HCT116 (cell line): Measurements from ENCODE around the gene FSCN2. TPM values are rescaled to one million over a fixed set of nuclear protein-coding genes. Genes with fewer than 3 reads are reported as not detected.

ENCODE experiments used
- ATAC-seq: fragments of 200-7000 bp; cut with Tn5 transposase; 2 replicates; pipeline ENCODE4 v1.9.1; 2020; ENCODE audit warnings: mild to moderate bottlenecking, moderate library complexity
- BruUV-seq: library from RNA; stranded (reverse); fragments of 400-500 nt; replicated peaks from 2 replicates; lab custom pipeline; 2021; lab: Mats Ljungman, UMichigan
- CTCF ChIA-PET: fragments of 300-600 bp; sonication (Branson Sonifier 250); formaldehyde crosslinking; loops from one replicate; lab custom pipeline; 2021; ENCODE audit warnings: antibody characterized with exemption; lab: Charles Lee
- POLR2A ChIA-PET: fragments of 300-600, 350-600 bp; sonication (Branson Sonifier 250); formaldehyde crosslinking; loops from one replicate; lab custom pipeline; 2021; ENCODE audit warnings: antibody characterized with exemption; lab: Charles Lee
- RAD21 ChIA-PET, 2 experiments: fragments of 300-600 bp; sonication (Branson Sonifier 250); formaldehyde crosslinking; loops; one replicate each; lab custom pipeline; 2023; ENCODE audit warnings: low total read pairs in 2 of 2; ENCODE audit not compliant: uncharacterized antibody in 2 of 2, unreplicated experiment in 2 of 2, low non-redundant PET in 1 of 2; lab: Charles Lee
- DNase-seq: peaks from one replicate; pipeline ENCODE4 v3.0.0-alpha.2; 2010; ENCODE audit warnings: low read depth, low spot score
- H2AFZ ChIP-seq: fragments of 200-600 bp; shearing (Covaris generic), sonication (generic); 2 replicates; pipeline ENCODE4 v1.6.1; 2017; ENCODE audit warnings: low read depth, mixed run types, mixed read lengths, antibody characterized with exemption, low read length; ENCODE audit not compliant: poor library complexity, severe bottlenecking
- H3K27ac ChIP-seq: 2 replicates; pipeline ENCODE4 v1.5.1; 2012; ENCODE audit warnings: low read depth, low read length
- H3K27me3 ChIP-seq: fragments of 200-600 bp; sonication (generic); 2 replicates; pipeline ENCODE4 v1.6.1; 2016; ENCODE audit warnings: mixed run types, low read length, mixed read lengths; ENCODE audit not compliant: insufficient read depth
- H3K36me3 ChIP-seq, 2 experiments: fragments of 200-500 bp in 1 of 2; fragments of 200-600 bp in 1 of 2; sonication (Bioruptor generic) in 1 of 2; sonication (generic) in 1 of 2; 2 replicates each; pipeline versions ENCODE4 v1.5.1 to v1.6.1; 2014 to 2016; ENCODE audit warnings: low read length in 2 of 2, inconsistent platforms in 1 of 2, mixed read lengths in 1 of 2, mixed run types in 1 of 2; ENCODE audit not compliant: insufficient read depth in 2 of 2, control insufficient read depth in 1 of 2
- H3K4me1 ChIP-seq, 2 experiments: fragments of 200-600 bp in 1 of 2; sonication (generic) in 1 of 2; 2 replicates each; pipeline versions ENCODE4 v1.5.1 to v1.6.1; 2012 to 2017; ENCODE audit warnings: low read length in 2 of 2, inconsistent platforms in 1 of 2, mild to moderate bottlenecking in 1 of 2, mixed read lengths in 1 of 2, mixed run types in 1 of 2, moderate library complexity in 1 of 2; ENCODE audit not compliant: insufficient read depth in 2 of 2, control insufficient read depth in 1 of 2
- H3K4me2 ChIP-seq: fragments of 200-600 bp; sonication (generic); 2 replicates; pipeline ENCODE4 v1.6.1; 2017; ENCODE audit warnings: mixed run types, low read length, mixed read lengths
- H3K4me3 ChIP-seq, 2 experiments: fragments of 200-600 bp in 1 of 2; sonication (generic) in 1 of 2; replicated peaks in 1 of 2; 2 replicates each; pipeline ENCODE4 v1.5.1; 2011 to 2016; ENCODE audit warnings: low read length in 2 of 2, control low read depth in 1 of 2, low read depth in 1 of 2, mild to moderate bottlenecking in 1 of 2, mixed read lengths in 1 of 2, mixed run types in 1 of 2
- H3K79me2 ChIP-seq: fragments of 200-600 bp; sonication (generic); 2 replicates; pipeline ENCODE4 v1.6.1; 2017; ENCODE audit warnings: mild to moderate bottlenecking, mixed run types, low read length, moderate library complexity, mixed read lengths; ENCODE audit not compliant: insufficient read depth
- H3K9ac ChIP-seq: fragments of 200-600 bp; sonication (generic); 2 replicates; pipeline ENCODE4 v1.6.1; 2016; ENCODE audit warnings: low read length, mixed read lengths
- H3K9me2 ChIP-seq: fragments of 200-600 bp; sonication (generic), shearing (Covaris generic); 2 replicates; pipeline ENCODE4 v1.6.1; 2017; ENCODE audit warnings: mixed run types, mild to moderate bottlenecking, moderate library complexity; ENCODE audit not compliant: insufficient read depth
- H3K9me3 ChIP-seq, 2 experiments: fragments of 200-500 bp in 1 of 2; fragments of 200-600 bp in 1 of 2; sonication (Bioruptor generic) in 1 of 2; sonication (generic) in 1 of 2; 2 replicates each; pipeline ENCODE4 v1.6.1; 2014 to 2017; ENCODE audit warnings: low read length in 2 of 2, mixed read lengths in 2 of 2, inconsistent platforms in 1 of 2, low read depth in 1 of 2, mild to moderate bottlenecking in 1 of 2, mixed run types in 1 of 2, moderate library complexity in 1 of 2; ENCODE audit not compliant: control insufficient read depth in 1 of 2, insufficient read depth in 1 of 2
- H4K20me1 ChIP-seq: fragments of 200-600 bp; sonication (generic), shearing (Covaris generic); 2 replicates; pipeline ENCODE4 v1.6.1; 2017; ENCODE audit warnings: mixed run types, mild to moderate bottlenecking, moderate library complexity; ENCODE audit not compliant: insufficient read depth
- CBX3 ChIP-seq: IDR thresholded peaks from 2 replicates; pipeline ENCODE4 v1.6.1; 2012; ENCODE audit warnings: low read depth
- EGR1 ChIP-seq: IDR thresholded peaks from 2 replicates; pipeline ENCODE4 v1.6.1; 2012; ENCODE audit warnings: low read depth
- POLR2AphosphoS5 ChIP-seq: IDR thresholded peaks from 2 replicates; pipeline ENCODE4 v1.6.1; 2011; ENCODE audit warnings: mild to moderate bottlenecking, low read depth, low read length, moderate library complexity
- ZBTB33 ChIP-seq: IDR thresholded peaks from 2 replicates; pipeline ENCODE4 v1.6.1; 2011; ENCODE audit warnings: mild to moderate bottlenecking, low read length, moderate library complexity; ENCODE audit not compliant: insufficient replicate concordance; ENCODE audit errors: extremely low read depth
- ZFX ChIP-seq: fragments of 450-650 bp; IDR thresholded peaks from 2 replicates; pipeline ENCODE4 v1.6.1; 2017
- intact Hi-C: fragments of 100-400 bp; cut with micrococcal nuclease; formaldehyde crosslinking; loops from 2 replicates; pipeline ENCODE4 v1.10.0; 2022
- total RNA-seq: library from RNA; stranded (reverse); gene quantifications from one replicate; pipeline ENCODE4 v1.2.1, GENCODE V29; 2021; ENCODE audit not compliant: unreplicated experiment

The FSCN2 gene
- total RNA-seq, 1 experiment from 2014 or later: 10.1 TPM

- TF ChIP-seq ZBTB33 (no peak), EGR1 (no peak), ZFX (no peak)
Observed at GRCh38 chr17:81537343-81537855, 9.2 kb downstream of the FSCN2 start (continued).

- no peaks in the 10 kb centered on the region for H3K79me2 ChIP-seq
- no peak overlapping the region for H3K4me3 ChIP-seq
- H3K27ac ChIP-seq: no peak overlapping the region
- no peak overlapping the region for H3K9ac ChIP-seq
- H4K20me1 ChIP-seq: no peaks in the 10 kb centered on the region
- ATAC-seq (peak; percentile 7), DNase-seq (no peak)
- peaks cover 3 to 7% of the 10 kb centered on the region in 2 experiments; a peak in 2 of 4 replicates for H3K4me1 ChIP-seq
- H3K27me3 ChIP-seq: no peaks in the 10 kb centered on the region
- no peak overlapping the region for H2AFZ ChIP-seq
- RAD21 ChIA-PET: interaction anchor here (1.0 to 1.4 kb wide), 3 partner anchors 19 to 54 kb away, joined by 3 to 5 read pairs (median 3); no protein-coding TSS in a partner anchor
- TF ChIP-seq CBX3 (no peak), POLR2AphosphoS5 (peak; percentile 53)
- H3K9me2 ChIP-seq: no peaks in the 10 kb centered on the region
- H3K9me3 ChIP-seq: no peaks in the 10 kb centered on the region
- POLR2A ChIA-PET: interaction anchor here (0.9 to 1.5 kb wide), 3 partner anchors 10 to 29 kb away, joined by 3 read pairs; partner anchors contain the start of genes FAAP100 and FSCN2
- CTCF ChIA-PET: interaction anchor here (1.0 to 1.2 kb wide), 4 partner anchors 23 to 395 kb away, joined by 3 to 6 read pairs (median 4); no protein-coding TSS in a partner anchor
- peaks cover 0 to 9% of the 10 kb centered on the region in 2 experiments; a peak in 2 of 4 replicates for H3K36me3 ChIP-seq
- TSS peak; percentile 28 for BruUV-seq
- intact Hi-C loops: loop anchor here (1.0 to 5.0 kb wide), 2 partner anchors 54 to 166 kb away; no protein-coding TSS in a partner anchor
- no peak overlapping the region for H3K4me2 ChIP-seq
Observed at GRCh38 chr17:81537856-81538555, 9.8 kb downstream of the FSCN2 start.
